Calu3 (cell line): ENCODE results near the gene FARP1. TPM values are rescaled to one million over a fixed set of nuclear protein-coding genes. Genes with fewer than 3 reads are reported as not detected.

Experiments used
- BruUV-seq: library from RNA; stranded (reverse); fragments of 400-500 nt; replicated peaks from 2 replicates; lab custom pipeline; 2021; lab: Mats Ljungman, UMichigan
- CTCF ChIA-PET: fragments of 300-600 bp; sonication (Branson Sonifier 250); formaldehyde crosslinking; loops from one replicate; lab custom pipeline; 2022; ENCODE audit warnings: antibody characterized with exemption; lab: Charles Lee
- DNase-seq: peaks from one replicate; pipeline ENCODE4 v3.0.0; 2022
- H3K27ac Mint-ChIP-seq: one replicate; pipeline ENCODE4 v1.8.0; 2022; ENCODE audit warnings: mixed read lengths; ENCODE audit not compliant: unreplicated experiment
- H3K27me3 Mint-ChIP-seq: one replicate; pipeline ENCODE4 v1.8.0; 2022; ENCODE audit warnings: mixed read lengths; ENCODE audit not compliant: unreplicated experiment
- H3K36me3 Mint-ChIP-seq: one replicate; pipeline ENCODE4 v1.8.0; 2022; ENCODE audit warnings: mild to moderate bottlenecking, moderate library complexity, mixed read lengths; ENCODE audit not compliant: insufficient read depth, unreplicated experiment
- H3K4me1 Mint-ChIP-seq: one replicate; pipeline ENCODE4 v1.8.0; 2022; ENCODE audit warnings: mild to moderate bottlenecking, low read depth, mixed read lengths; ENCODE audit not compliant: unreplicated experiment
- H3K4me3 Mint-ChIP-seq: one replicate; pipeline ENCODE4 v1.8.0; 2022; ENCODE audit warnings: mild to moderate bottlenecking, low read depth, moderate library complexity, mixed read lengths; ENCODE audit not compliant: unreplicated experiment
- H3K9me3 Mint-ChIP-seq: one replicate; pipeline ENCODE4 v1.8.0; 2022; ENCODE audit warnings: low read depth, mixed read lengths; ENCODE audit not compliant: unreplicated experiment
- intact Hi-C: fragments of 100-400 bp; cut with micrococcal nuclease; formaldehyde crosslinking; loops from one replicate; pipeline ENCODE4 v1.10.0; 2022; ENCODE audit not compliant: unreplicated experiment
- total RNA-seq: library from RNA; stranded (reverse); gene quantifications from 2 replicates; pipeline ENCODE4 v1.2.3, GENCODE V29; 2022
- TF ChIP-seq, protein P1 (sequence below): fragments of 200-600 bp; IDR thresholded peaks from one replicate; pipeline ENCODE4 v1.8.0; 2022; ENCODE audit warnings: antibody characterized with exemption; ENCODE audit not compliant: unreplicated experiment

Gene FARP1
- total RNA-seq, 1 experiment from 2014 or later, result 47.0 TPM

DNA sequence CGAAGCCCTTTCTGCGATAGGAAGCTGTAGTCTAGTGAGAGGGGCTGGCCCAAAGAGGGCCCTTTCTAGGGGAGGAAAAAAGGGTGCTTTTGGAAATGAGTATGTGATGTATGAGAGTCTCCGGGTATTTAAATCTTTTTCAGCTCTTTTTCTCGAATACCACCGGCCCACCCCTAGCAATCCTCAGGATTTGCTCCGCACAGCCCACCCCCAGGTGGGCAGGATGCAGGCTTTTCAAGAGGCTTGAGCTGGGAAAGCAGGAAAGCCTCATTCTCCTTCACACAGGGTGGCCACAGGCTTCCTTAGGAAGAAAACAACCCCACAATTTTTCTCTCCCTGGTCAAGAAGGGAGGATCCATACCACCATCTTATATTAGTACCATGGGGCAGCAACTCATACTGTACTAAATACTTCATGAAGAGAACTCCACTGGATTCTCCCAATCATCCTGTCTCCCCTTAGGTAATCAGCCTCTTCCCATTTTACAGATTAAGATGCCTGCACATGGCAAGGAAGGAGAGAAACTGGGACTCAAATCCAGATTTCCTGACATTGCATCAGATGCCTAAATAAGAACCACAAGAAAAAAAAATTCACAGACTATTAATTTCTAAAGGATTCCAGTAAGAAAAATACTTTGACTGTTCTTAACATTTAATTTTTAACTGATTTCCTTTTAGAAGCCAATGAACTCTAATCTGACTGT lies 349.6 kb downstream of the FARP1 start:
- Mint-ChIP-seq H3K9me3 (no peaks in the 10 kb centered on the region), H3K27me3 (no peaks in the 10 kb centered on the region), H3K36me3 (no peaks in the 10 kb centered on the region), H3K4me1 (peaks cover 17% of the 10 kb centered on the region), H3K4me3 (no peak overlapping the region), H3K27ac (no peak overlapping the region)
- intact Hi-C loops, result no loop called here
- no peak for DNase-seq
- CTCF ChIA-PET, result no interaction called here
- BruUV-seq, result no TSS peak
- TF ChIP-seq, protein P1, sequence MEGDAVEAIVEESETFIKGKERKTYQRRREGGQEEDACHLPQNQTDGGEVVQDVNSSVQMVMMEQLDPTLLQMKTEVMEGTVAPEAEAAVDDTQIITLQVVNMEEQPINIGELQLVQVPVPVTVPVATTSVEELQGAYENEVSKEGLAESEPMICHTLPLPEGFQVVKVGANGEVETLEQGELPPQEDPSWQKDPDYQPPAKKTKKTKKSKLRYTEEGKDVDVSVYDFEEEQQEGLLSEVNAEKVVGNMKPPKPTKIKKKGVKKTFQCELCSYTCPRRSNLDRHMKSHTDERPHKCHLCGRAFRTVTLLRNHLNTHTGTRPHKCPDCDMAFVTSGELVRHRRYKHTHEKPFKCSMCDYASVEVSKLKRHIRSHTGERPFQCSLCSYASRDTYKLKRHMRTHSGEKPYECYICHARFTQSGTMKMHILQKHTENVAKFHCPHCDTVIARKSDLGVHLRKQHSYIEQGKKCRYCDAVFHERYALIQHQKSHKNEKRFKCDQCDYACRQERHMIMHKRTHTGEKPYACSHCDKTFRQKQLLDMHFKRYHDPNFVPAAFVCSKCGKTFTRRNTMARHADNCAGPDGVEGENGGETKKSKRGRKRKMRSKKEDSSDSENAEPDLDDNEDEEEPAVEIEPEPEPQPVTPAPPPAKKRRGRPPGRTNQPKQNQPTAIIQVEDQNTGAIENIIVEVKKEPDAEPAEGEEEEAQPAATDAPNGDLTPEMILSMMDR, result no peak

DNA sequence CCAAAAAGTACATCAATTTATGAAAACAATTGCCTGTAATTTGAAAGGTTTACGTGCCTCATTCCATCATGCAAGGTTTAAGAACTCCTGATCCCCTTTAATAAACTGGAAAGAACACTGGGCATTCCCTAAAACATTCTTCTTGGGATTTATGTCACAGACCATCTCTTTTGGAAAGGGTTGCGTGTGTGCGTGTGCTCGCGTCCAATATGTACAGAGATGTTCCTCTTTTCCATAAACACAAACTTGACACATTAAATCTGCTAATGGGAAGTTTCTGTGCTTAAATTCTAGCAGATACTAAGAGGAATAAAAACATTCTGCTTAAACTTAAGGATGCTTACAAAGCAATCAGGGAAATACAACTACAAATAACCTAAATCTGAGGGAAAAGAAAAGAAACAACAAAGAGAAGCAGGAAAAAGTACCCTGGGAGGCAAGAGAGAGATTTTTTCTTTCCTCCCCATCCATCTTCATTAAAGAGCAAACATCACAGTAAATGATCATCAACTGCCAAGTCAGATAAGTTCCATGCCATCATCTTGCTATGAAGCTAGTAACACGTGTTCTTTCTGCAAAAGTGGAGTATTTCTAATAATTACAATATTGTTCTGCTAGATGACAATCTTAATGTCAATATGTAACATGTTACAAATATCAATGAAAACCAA lies 350.3 kb downstream of the FARP1 start:
- TF ChIP-seq, protein P1, result no peak
- Mint-ChIP-seq H3K9me3 (no peaks in the 10 kb centered on the region), H3K4me1 (peaks cover 17% of the 10 kb centered on the region), H3K4me3 (no peak overlapping the region), H3K36me3 (no peaks in the 10 kb centered on the region), H3K27ac (no peak overlapping the region), H3K27me3 (no peaks in the 10 kb centered on the region)
- DNase-seq, result no peak
- intact Hi-C loops, result no loop called here
- CTCF ChIA-PET, result no interaction called here
- BruUV-seq, result no TSS peak

GRCh38 chr13:98494769-98495168 lies 351.9 kb downstream of the FARP1 start:
- TF ChIP-seq, protein P1, result no peak
- no TSS peak for BruUV-seq
- Mint-ChIP-seq H3K27me3 (no peaks in the 10 kb centered on the region), H3K9me3 (no peaks in the 10 kb centered on the region), H3K36me3 (no peaks in the 10 kb centered on the region), H3K4me3 (no peak overlapping the region), H3K27ac (no peak overlapping the region), H3K4me1 (peaks cover 12% of the 10 kb centered on the region)
- CTCF ChIA-PET, result interaction anchor here (0.6 kb wide), 1 partner anchor 262 kb away, joined by 3 read pairs; no protein-coding TSS in a partner anchor
- DNase-seq, result no peak
- intact Hi-C loops, result no loop called here

GRCh38 chr13:98495627-98496478 lies 353.0 kb downstream of the FARP1 start:
- BruUV-seq, result no TSS peak
- H3K36me3 Mint-ChIP-seq, result no peaks in the 10 kb centered on the region
- H3K4me3 Mint-ChIP-seq, result no peak overlapping the region
- intact Hi-C loops, result no loop called here
- CTCF ChIA-PET, result no interaction called here
- no peak overlapping the region for H3K27ac Mint-ChIP-seq
- no peak for DNase-seq
- H3K27me3 Mint-ChIP-seq, result no peaks in the 10 kb centered on the region
- H3K9me3 Mint-ChIP-seq, result no peaks in the 10 kb centered on the region
- TF ChIP-seq, protein P1, result no peak
- peaks cover 8% of the 10 kb centered on the region for H3K4me1 Mint-ChIP-seq
